Measurements from ENCODE around the gene NCOA4.
A peak's percentile ranks its signal among the peaks of the same experiment; 100 is the strongest.

NCOA4 gene

GRCh38 chr10:46046261-46046660, 15.8 kb upstream of the NCOA4 start, which contains the start of gene MSMB:
TSS of gene MSMB (minus strand) at chr10:46046269. CDS start at chr10:46046237, 32 bp downstream.
- TF ChIP-seq JUND (IDR thresholded peaks at IDR 0.05; ENCODE audit: low read depth) = no peak
- in situ Hi-C loops (cut with HindIII; ENCODE audit: low pct_unique_long_range_greater_than_20kb, low sequenced_read_pairs) = no loop called here
- DNase-seq (ENCODE audit: low read depth in 1 of 2, low spot score in 1 of 2) = no peak

DNA sequence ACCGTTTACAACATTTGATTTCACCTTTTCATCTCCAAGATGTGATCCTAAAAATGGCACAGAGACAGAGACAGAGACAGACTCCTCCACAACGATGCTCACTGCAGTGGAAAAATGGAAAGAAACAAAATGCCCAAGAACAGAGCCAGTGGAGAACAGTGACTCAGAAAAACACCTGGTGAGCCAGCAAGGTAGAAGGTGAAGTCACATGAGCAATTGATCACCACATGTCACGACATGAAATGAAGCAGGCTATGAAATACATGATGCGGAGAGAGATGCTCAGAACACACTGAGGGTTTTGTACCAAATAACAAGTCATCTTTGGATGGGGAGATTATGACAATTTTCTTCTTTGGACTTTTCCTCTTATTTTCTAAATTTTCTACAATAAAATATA, 12.1 kb upstream of the NCOA4 start:
- no peak for TF ChIP-seq JUND (IDR thresholded peaks at IDR 0.05; ENCODE audit: low read depth)
- no peak for DNase-seq (ENCODE audit: low read depth in 1 of 2, low spot score in 1 of 2)
- in situ Hi-C loops (cut with HindIII; ENCODE audit: low pct_unique_long_range_greater_than_20kb, low sequenced_read_pairs) = no loop called here

- in situ Hi-C loops (cut with HindIII; ENCODE audit: low pct_unique_long_range_greater_than_20kb, low sequenced_read_pairs) = no loop called here
- peak in 1 of 2 experiments; percentile 74 for DNase-seq (ENCODE audit: low read depth in 1 of 2, low spot score in 1 of 2)
- TF ChIP-seq JUND (IDR thresholded peaks at IDR 0.05; ENCODE audit: low read depth) = no peak
Observed at GRCh38 chr10:46040004-46040403, 9.6 kb upstream of the NCOA4 start.

DNA sequence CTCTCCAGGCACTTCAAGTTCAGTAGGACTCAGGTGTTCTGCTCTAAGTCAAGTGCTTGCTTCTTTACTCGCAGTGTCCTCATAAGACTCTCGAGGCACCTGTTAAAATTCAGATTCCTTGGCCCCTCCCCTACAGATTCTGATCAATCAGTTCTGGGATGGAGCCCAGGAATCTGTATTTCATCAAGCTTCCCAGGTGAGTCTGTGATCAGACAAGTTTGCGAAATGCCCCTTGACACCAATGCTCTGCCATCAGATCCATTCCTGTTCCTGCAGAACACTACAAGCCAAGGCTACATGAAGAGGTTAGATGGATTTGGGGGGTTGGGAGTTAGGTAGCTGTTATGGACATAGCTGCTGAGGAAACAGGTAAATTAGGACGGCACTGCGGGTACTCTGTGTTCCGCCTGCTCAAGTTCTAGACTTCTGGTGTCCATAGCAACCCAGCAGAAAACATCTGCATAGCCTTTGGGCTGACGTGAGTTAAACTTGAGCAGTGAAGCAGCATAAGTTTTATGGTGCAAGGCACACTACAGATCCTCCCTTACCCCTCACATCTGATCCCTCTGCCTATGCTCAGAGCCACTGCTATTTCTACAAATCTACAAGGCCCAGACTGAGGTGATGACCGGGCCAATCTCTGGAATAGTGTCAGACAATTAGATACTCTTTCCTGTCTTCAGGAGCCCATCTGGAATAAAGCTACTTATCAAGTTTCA, 6.8 kb upstream of the NCOA4 start:
- in situ Hi-C loops (cut with HindIII; ENCODE audit: low pct_unique_long_range_greater_than_20kb, low sequenced_read_pairs) = no loop called here
- no peak for DNase-seq (ENCODE audit: low read depth in 1 of 2, low spot score in 1 of 2)
- no peak for TF ChIP-seq JUND (IDR thresholded peaks at IDR 0.05; ENCODE audit: low read depth)

GRCh38 chr10:46035923-46036849, 5.8 kb upstream of the NCOA4 start:
- in situ Hi-C loops (cut with HindIII; ENCODE audit: low pct_unique_long_range_greater_than_20kb, low sequenced_read_pairs) = no loop called here
- TF ChIP-seq JUND (IDR thresholded peaks at IDR 0.05; ENCODE audit: low read depth) = no peak
- peak in 1 of 2 experiments; percentile 58 for DNase-seq (ENCODE audit: low read depth in 1 of 2, low spot score in 1 of 2)

DNA sequence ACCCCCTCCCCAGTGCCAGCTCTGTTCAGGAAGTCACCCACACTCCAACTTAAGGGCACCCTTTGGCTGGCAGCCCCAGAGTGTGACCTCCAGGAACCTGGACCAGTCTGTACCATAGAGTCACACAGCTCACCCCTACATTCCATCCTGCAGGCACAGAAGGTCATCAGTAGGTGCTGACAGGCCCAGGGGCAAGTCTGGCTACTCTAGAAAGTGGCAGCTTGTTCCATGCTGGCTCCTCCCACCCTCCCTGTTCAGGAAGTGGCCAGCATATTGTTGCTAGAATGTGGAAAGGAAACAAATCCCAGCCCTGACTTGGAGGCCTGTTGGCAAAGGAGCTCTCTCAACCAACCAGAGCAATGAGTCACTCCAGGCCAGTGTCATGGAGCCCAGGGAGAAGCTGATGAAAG, 3.2 kb upstream of the NCOA4 start:
- in situ Hi-C loops (cut with HindIII; ENCODE audit: low pct_unique_long_range_greater_than_20kb, low sequenced_read_pairs) = no loop called here
- DNase-seq (ENCODE audit: low read depth in 1 of 2, low spot score in 1 of 2) = peak in 1 of 2 experiments; percentile 65
- no peak for TF ChIP-seq JUND (IDR thresholded peaks at IDR 0.05; ENCODE audit: low read depth)

DNA sequence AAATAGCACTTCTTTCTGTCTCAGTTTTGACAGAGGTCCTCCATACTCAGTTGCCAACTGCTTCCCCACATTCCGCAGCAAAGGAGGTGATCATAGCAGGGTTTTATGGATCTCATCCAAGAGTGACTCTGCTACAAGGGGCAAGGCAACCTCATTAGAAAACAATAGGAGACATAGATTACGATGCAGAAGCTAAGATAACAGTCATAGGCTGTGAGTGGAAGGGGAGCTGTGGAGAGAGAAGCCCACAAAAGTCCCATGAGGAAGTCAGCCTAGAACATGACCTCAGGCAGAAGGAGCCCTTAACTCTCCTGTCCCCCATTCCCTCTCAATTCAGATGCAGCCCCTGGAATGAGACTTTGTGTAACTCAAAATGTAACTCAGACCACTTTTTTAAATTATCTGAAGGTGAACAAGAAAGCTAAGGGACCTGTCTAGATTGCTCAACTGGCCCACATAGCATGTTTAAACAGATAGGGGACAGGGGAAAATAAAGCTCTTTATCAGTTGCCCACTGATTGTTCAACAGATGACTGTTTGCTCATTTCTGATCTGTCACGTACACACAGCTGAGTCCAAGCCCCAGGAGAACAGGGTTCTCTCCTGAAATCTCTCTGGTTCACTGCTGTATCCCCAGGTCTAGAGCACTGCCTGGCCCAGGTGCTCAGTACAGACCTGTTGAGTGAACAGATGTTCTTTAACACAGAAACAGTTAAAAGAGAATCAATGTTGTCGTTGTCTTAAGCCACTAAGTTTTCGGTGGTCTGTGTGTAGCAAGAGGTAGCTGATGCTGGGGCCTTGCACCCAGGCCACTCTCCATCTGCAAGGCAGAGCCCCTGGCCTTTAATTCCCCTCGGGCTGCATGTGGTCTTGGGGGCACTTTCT, 1.5 kb upstream of the NCOA4 start:
- no peak for DNase-seq (ENCODE audit: low read depth in 1 of 2, low spot score in 1 of 2)
- in situ Hi-C loops (cut with HindIII; ENCODE audit: low pct_unique_long_range_greater_than_20kb, low sequenced_read_pairs) = no loop called here
- no peak for TF ChIP-seq JUND (IDR thresholded peaks at IDR 0.05; ENCODE audit: low read depth)

DNA sequence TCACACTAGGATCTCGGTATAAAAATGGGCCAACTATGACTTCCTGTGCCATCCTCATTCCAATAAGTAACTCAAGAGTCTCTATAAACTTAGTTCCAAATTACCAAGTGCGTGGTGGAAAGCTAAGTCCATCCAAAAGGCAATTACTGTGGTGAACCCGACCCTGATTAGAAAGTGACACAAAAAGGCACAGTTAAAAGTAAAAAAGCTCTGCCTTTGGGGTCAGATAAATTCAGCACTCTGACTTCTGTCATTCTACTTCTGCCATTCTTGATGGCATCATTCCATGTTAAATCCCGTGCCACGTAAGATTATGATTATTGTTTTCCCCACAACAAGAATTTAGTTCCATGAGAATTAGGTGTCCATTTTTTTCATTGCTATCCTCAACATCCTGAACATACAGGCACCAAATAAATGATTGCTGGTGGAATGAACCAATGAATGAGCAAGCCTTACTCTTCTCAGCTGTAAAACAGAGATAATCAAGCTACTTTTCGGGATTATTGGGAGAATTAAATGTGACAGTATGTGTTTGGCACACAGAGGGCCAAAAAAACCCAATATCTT, 877 bp downstream of the NCOA4 start:
- TF ChIP-seq JUND (IDR thresholded peaks at IDR 0.05; ENCODE audit: low read depth) = no peak
- in situ Hi-C loops (cut with HindIII; ENCODE audit: low pct_unique_long_range_greater_than_20kb, low sequenced_read_pairs) = no loop called here
- no peak for DNase-seq (ENCODE audit: low read depth in 1 of 2, low spot score in 1 of 2)

GRCh38 chr10:46028584-46029460, 1.6 kb downstream of the NCOA4 start:
- in situ Hi-C loops (cut with HindIII; ENCODE audit: low pct_unique_long_range_greater_than_20kb, low sequenced_read_pairs) = no loop called here
- peak in 1 of 2 experiments; percentile 70 for DNase-seq (ENCODE audit: low read depth in 1 of 2, low spot score in 1 of 2)

DNA sequence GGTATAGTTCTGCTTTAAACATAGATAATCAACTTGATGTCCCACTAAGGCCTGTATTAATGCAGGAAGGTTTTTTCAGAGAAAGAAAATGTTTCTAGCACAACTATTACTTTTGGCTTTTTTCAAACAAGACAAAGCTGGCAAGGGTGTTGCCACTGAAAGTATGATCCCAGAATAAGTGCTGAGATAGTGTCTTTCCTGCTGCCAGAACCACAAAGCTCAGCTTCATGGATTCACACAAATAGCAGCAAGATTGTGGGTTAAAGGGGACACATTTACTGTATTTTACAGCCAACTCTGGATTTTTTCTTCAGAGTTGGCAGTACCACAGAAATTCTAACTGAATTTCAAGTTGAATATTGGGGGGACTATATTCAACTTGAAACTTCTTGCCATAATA, 4.3 kb downstream of the NCOA4 start:
- in situ Hi-C loops (cut with HindIII; ENCODE audit: low pct_unique_long_range_greater_than_20kb, low sequenced_read_pairs) = no loop called here

More at GRCh38 chr10:46028584-46029460, 1.6 kb downstream of the NCOA4 start:
- no peak for TF ChIP-seq JUND (IDR thresholded peaks at IDR 0.05; ENCODE audit: low read depth)

DNA sequence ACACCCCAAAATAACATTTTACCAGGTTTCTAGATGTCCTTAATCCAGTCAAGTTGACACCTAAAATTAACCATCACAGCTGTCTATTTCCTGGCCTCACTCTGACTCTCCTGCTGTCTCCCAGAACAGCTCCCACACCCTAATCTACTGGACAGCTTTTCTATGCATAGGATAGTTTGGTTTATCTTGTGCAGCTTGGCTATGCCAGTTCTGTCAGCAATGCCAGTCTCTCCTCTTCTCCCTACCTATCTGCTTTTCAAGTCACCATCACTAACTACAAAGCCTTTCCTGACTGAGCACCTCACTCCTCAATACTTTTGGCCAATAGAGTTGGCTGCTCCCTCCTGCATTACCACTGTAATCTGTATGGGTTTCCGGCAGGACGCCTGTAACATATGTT, 5.0 kb downstream of the NCOA4 start:
- no peak for DNase-seq (ENCODE audit: low read depth in 1 of 2, low spot score in 1 of 2)
- TF ChIP-seq JUND (IDR thresholded peaks at IDR 0.05; ENCODE audit: low read depth) = no peak

More for the DNA sequence above, 4.3 kb downstream of the NCOA4 start:
- no peak for DNase-seq (ENCODE audit: low read depth in 1 of 2, low spot score in 1 of 2)
- TF ChIP-seq JUND (IDR thresholded peaks at IDR 0.05; ENCODE audit: low read depth) = no peak

More for the DNA sequence above, 5.0 kb downstream of the NCOA4 start:
- in situ Hi-C loops (cut with HindIII; ENCODE audit: low pct_unique_long_range_greater_than_20kb, low sequenced_read_pairs) = no loop called here

Data from T47D (cell line).